ENCODE results near the gene BCKDK.

Gene BCKDK

GRCh38 chr16:31157136-31157535 is 49.0 kb downstream of the BCKDK start:
- H3K27ac ChIP-seq (replicated peaks) = no peak overlapping the region
- no peak overlapping the region for H3K4me3 ChIP-seq (replicated peaks; ENCODE audit: insufficient read depth, low read length)
- no peaks in the 10 kb centered on the region for H3K27me3 ChIP-seq (ENCODE audit: insufficient read depth, poor library complexity, severe bottlenecking)
- TF ChIP-seq CTCF (IDR thresholded peaks at IDR 0.05; ENCODE audit: insufficient read depth, low read length) (no peak), POLR2AphosphoS5 (IDR thresholded peaks at IDR 0.05; ENCODE audit: low read depth) (peak; percentile 43; the same call in 1 of the 2 replicates), SPI1 (IDR thresholded peaks at IDR 0.05; ENCODE audit: borderline replicate concordance, low read depth) (peak; percentile 99), REST (IDR thresholded peaks at IDR 0.05; ENCODE audit: insufficient replicate concordance, low read depth) (no peak), GABPA (IDR thresholded peaks at IDR 0.05; ENCODE audit: low read depth) (no peak)
- peak; percentile 33 to 86 for DNase-seq (ENCODE audit: low read depth in 1 of 2, low spot score in 1 of 2)

Measured in HL-60 (cell line).